ENCODE results near the gene PACS1.
A peak's percentile ranks its signal among the peaks of the same experiment; 100 is the strongest.
"Not testable (repeated sequence)": the region's sequence is repeated elsewhere in the genome, so short reads cannot be mapped to it uniquely, and the experiment has no call there.

Gene PACS1

GRCh38 chr11:66069715-66070603 is at the start of gene PACS1:
TSS of gene PACS1 (plus strand) at chr11:66070272. CDS start at chr11:66070487, 215 bp downstream.
- peak; percentile 32 to 70 for DNase-seq (ENCODE audit: low spot score in 2 of 2)
- Histone ChIP-seq H3K4me1 (peaks cover 7% of the 10 kb centered on the region; the same call in 1 of the 2 replicates), H3K9me3 (no peaks in the 10 kb centered on the region), H3K4me3 (peak within 1 kb of the TSS; percentile 50), H3K36me3 (replicated peaks) (peaks cover 46% of the 10 kb centered on the region), H3K27me3 (ENCODE audit: low read depth) (no peaks in the 10 kb centered on the region)
- in situ Hi-C loops (cut with MboI; ENCODE audit: low sequenced_read_pairs): no loop called here

GRCh38 chr11:66020618-66021357 is 49.3 kb upstream of the PACS1 start:
- Histone ChIP-seq H3K27me3 (ENCODE audit: low read depth) (no peaks in the 10 kb centered on the region), H3K4me1 (peaks cover 4% of the 10 kb centered on the region; the same call in 1 of the 2 replicates), H3K4me3 (no peak overlapping the region), H3K9me3 (no peaks in the 10 kb centered on the region), H3K36me3 (replicated peaks) (no peaks in the 10 kb centered on the region)
- in situ Hi-C loops (cut with MboI; ENCODE audit: low sequenced_read_pairs): no loop called here
- no peak for DNase-seq (ENCODE audit: low spot score in 2 of 2)

- DNase-seq (ENCODE audit: low spot score in 2 of 2): peak; percentile 46 to 88
- H3K4me3 ChIP-seq: peak overlapping the region; percentile 9; the same call in 1 of the 2 replicates
- in situ Hi-C loops (cut with MboI; ENCODE audit: low sequenced_read_pairs): no loop called here
Measured at GRCh38 chr11:66022401-66023185, 47.5 kb upstream of the PACS1 start.

GRCh38 chr11:66023186-66023440 is 47.0 kb upstream of the PACS1 start:
- H3K4me1 ChIP-seq; in situ Hi-C loops (cut with MboI; ENCODE audit: low sequenced_read_pairs); H3K9me3 ChIP-seq; H3K4me3 ChIP-seq; DNase-seq (ENCODE audit: low spot score in 2 of 2); H3K36me3 ChIP-seq (replicated peaks); H3K27me3 ChIP-seq (ENCODE audit: low read depth): not testable (repeated sequence)

More at GRCh38 chr11:66022401-66023185, 47.5 kb upstream of the PACS1 start:
- Histone ChIP-seq H3K9me3 (no peaks in the 10 kb centered on the region), H3K27me3 (ENCODE audit: low read depth) (no peaks in the 10 kb centered on the region), H3K36me3 (replicated peaks) (no peaks in the 10 kb centered on the region), H3K4me1 (peaks cover 4% of the 10 kb centered on the region; the same call in 1 of the 2 replicates)

- no peak for DNase-seq (ENCODE audit: low spot score in 2 of 2)
- H3K4me1 ChIP-seq: peaks cover 4% of the 10 kb centered on the region; the same call in 1 of the 2 replicates
- H3K9me3 ChIP-seq: no peaks in the 10 kb centered on the region
- H3K4me3 ChIP-seq: no peak within 1 kb of the TSS
- H3K27me3 ChIP-seq (ENCODE audit: low read depth): no peaks in the 10 kb centered on the region; the same call in 1 of the 2 replicates
- H3K36me3 ChIP-seq (replicated peaks): no peaks in the 10 kb centered on the region
- in situ Hi-C loops (cut with MboI; ENCODE audit: low sequenced_read_pairs): no loop called here
Measured at GRCh38 chr11:66026017-66026529, 44.0 kb upstream of the PACS1 start, which contains the start of gene CATSPER1. TSS of gene CATSPER1 (minus strand) at chr11:66026479. CDS start at chr11:66026379, 100 bp downstream.

- Histone ChIP-seq H3K36me3 (replicated peaks) (no peaks in the 10 kb centered on the region), H3K4me3 (no peak overlapping the region), H3K4me1 (no peaks in the 10 kb centered on the region), H3K9me3 (peaks cover 3% of the 10 kb centered on the region; the same call in 1 of the 2 replicates), H3K27me3 (ENCODE audit: low read depth) (no peaks in the 10 kb centered on the region; the same call in 1 of the 2 replicates)
- no peak for DNase-seq (ENCODE audit: low spot score in 2 of 2)
- in situ Hi-C loops (cut with MboI; ENCODE audit: low sequenced_read_pairs): no loop called here
Measured at GRCh38 chr11:66032957-66033735, 36.9 kb upstream of the PACS1 start.

- Histone ChIP-seq H3K4me1 (no peaks in the 10 kb centered on the region), H3K9me3 (peaks cover 3% of the 10 kb centered on the region; the same call in 1 of the 2 replicates), H3K27me3 (ENCODE audit: low read depth) (no peaks in the 10 kb centered on the region), H3K36me3 (replicated peaks) (no peaks in the 10 kb centered on the region), H3K4me3 (no peak overlapping the region)
- in situ Hi-C loops (cut with MboI; ENCODE audit: low sequenced_read_pairs): no loop called here
- DNase-seq (ENCODE audit: low spot score in 2 of 2): no peak
Measured at GRCh38 chr11:66035653-66036333, 34.3 kb upstream of the PACS1 start.

- no peak overlapping the region for H3K4me3 ChIP-seq
- no peaks in the 10 kb centered on the region for H3K36me3 ChIP-seq (replicated peaks)
- H3K9me3 ChIP-seq: peaks cover 3% of the 10 kb centered on the region; the same call in 1 of the 2 replicates
- H3K4me1 ChIP-seq: no peaks in the 10 kb centered on the region
- DNase-seq (ENCODE audit: low spot score in 2 of 2): no peak
- no peaks in the 10 kb centered on the region for H3K27me3 ChIP-seq (ENCODE audit: low read depth)
- in situ Hi-C loops (cut with MboI; ENCODE audit: low sequenced_read_pairs): no loop called here
Measured at GRCh38 chr11:66036334-66036710, 33.8 kb upstream of the PACS1 start.

GRCh38 chr11:66037327-66037726 is 32.7 kb upstream of the PACS1 start:
- H3K4me3 ChIP-seq: no peak overlapping the region
- H3K9me3 ChIP-seq: peaks cover 3% of the 10 kb centered on the region; the same call in 1 of the 2 replicates
- no peaks in the 10 kb centered on the region for H3K4me1 ChIP-seq
- DNase-seq (ENCODE audit: low spot score in 2 of 2): no peak
- no peaks in the 10 kb centered on the region for H3K27me3 ChIP-seq (ENCODE audit: low read depth)
- no peaks in the 10 kb centered on the region for H3K36me3 ChIP-seq (replicated peaks)
- in situ Hi-C loops (cut with MboI; ENCODE audit: low sequenced_read_pairs): no loop called here

GRCh38 chr11:66039765-66040164 is 30.3 kb upstream of the PACS1 start:
- Histone ChIP-seq H3K9me3 (peaks cover 3% of the 10 kb centered on the region; the same call in 1 of the 2 replicates), H3K27me3 (ENCODE audit: low read depth) (no peaks in the 10 kb centered on the region), H3K36me3 (replicated peaks) (no peaks in the 10 kb centered on the region), H3K4me1 (peaks cover 2% of the 10 kb centered on the region; the same call in 1 of the 2 replicates), H3K4me3 (no peak overlapping the region)
- DNase-seq (ENCODE audit: low spot score in 2 of 2): no peak
- in situ Hi-C loops (cut with MboI; ENCODE audit: low sequenced_read_pairs): no loop called here

GRCh38 chr11:66042227-66042995 is 27.7 kb upstream of the PACS1 start:
- no peaks in the 10 kb centered on the region for H3K36me3 ChIP-seq (replicated peaks)
- peaks cover 3% of the 10 kb centered on the region; the same call in 1 of the 2 replicates for H3K4me1 ChIP-seq
- H3K9me3 ChIP-seq: peaks cover 2% of the 10 kb centered on the region; the same call in 1 of the 2 replicates
- H3K4me3 ChIP-seq: no peak overlapping the region
- in situ Hi-C loops (cut with MboI; ENCODE audit: low sequenced_read_pairs): no loop called here
- DNase-seq (ENCODE audit: low spot score in 2 of 2): no peak
- no peaks in the 10 kb centered on the region for H3K27me3 ChIP-seq (ENCODE audit: low read depth)

Measured in HAP-1 (cell line).